HCT116 (cell line): Measurements from ENCODE around the gene GALNT11. TPM values are rescaled to one million over a fixed set of nuclear protein-coding genes. Genes with fewer than 3 reads are reported as not detected.

Experiments
- ATF3 ChIP-seq: IDR thresholded peaks from 2 replicates; pipeline ENCODE4 v1.6.1; 2012
- CBX3 ChIP-seq: IDR thresholded peaks from 2 replicates; pipeline ENCODE4 v1.6.1; 2012; ENCODE audit warnings: low read depth
- EZH2phosphoT487 ChIP-seq: fragments of 200-600 bp; IDR thresholded peaks from 2 replicates; pipeline ENCODE4 v1.6.1; 2018; ENCODE audit warnings: antibody characterized with exemption, borderline replicate concordance
- FOSL1 ChIP-seq: IDR thresholded peaks from 2 replicates; pipeline ENCODE4 v1.6.1; 2012; ENCODE audit warnings: low read depth
- JUND ChIP-seq: IDR thresholded peaks from 2 replicates; pipeline ENCODE4 v1.6.1; 2012
- POLR2A ChIP-seq: IDR thresholded peaks from 2 replicates; pipeline ENCODE4 v1.7.0; 2011; ENCODE audit warnings: borderline replicate concordance; ENCODE audit not compliant: insufficient read depth, insufficient read length; ENCODE audit errors: extremely low read depth
- POLR2AphosphoS5 ChIP-seq: IDR thresholded peaks from 2 replicates; pipeline ENCODE4 v1.6.1; 2011; ENCODE audit warnings: mild to moderate bottlenecking, low read depth, low read length, moderate library complexity
- RAD21 ChIP-seq: IDR thresholded peaks from 2 replicates; pipeline ENCODE4 v1.6.1; 2012; ENCODE audit warnings: low read depth, mild to moderate bottlenecking
- SRF ChIP-seq: IDR thresholded peaks from 2 replicates; pipeline ENCODE4 v1.6.1; 2012; ENCODE audit warnings: low read depth
- total RNA-seq: library from RNA; stranded (reverse); gene quantifications from one replicate; pipeline ENCODE4 v1.2.1, GENCODE V29; 2021; ENCODE audit not compliant: unreplicated experiment
- TF ChIP-seq, protein P1 (sequence below): IDR thresholded peaks from 2 replicates; pipeline ENCODE4 v1.6.1; 2011; ENCODE audit warnings: mild to moderate bottlenecking, low read length, moderate library complexity; ENCODE audit not compliant: insufficient replicate concordance; ENCODE audit errors: extremely low read depth
- TF ChIP-seq, protein P2 (sequence below), 3 experiments: fragments of 200-600 bp in 1 of 3; sonication (generic) in 1 of 3; IDR thresholded peaks in 2 of 3; conservative IDR thresholded peaks in 1 of 3; 2 replicates each; pipeline ENCODE4 v1.5.1; 2012 to 2017; ENCODE audit warnings: low read depth in 2 of 3, low read length in 2 of 3, antibody characterized with exemption in 1 of 3, borderline replicate concordance in 1 of 3, control low read depth in 1 of 3, mild to moderate bottlenecking in 1 of 3, mixed read lengths in 1 of 3, mixed run types in 1 of 3, moderate library complexity in 1 of 3; ENCODE audit not compliant: insufficient read depth in 1 of 3

The GALNT11 gene
- total RNA-seq, 1 experiment from 2014 or later, result 28.9 TPM

GRCh38 chr7:151992375-151992774, 33.1 kb upstream of the GALNT11 start (continued):
- TF ChIP-seq, protein P1, sequence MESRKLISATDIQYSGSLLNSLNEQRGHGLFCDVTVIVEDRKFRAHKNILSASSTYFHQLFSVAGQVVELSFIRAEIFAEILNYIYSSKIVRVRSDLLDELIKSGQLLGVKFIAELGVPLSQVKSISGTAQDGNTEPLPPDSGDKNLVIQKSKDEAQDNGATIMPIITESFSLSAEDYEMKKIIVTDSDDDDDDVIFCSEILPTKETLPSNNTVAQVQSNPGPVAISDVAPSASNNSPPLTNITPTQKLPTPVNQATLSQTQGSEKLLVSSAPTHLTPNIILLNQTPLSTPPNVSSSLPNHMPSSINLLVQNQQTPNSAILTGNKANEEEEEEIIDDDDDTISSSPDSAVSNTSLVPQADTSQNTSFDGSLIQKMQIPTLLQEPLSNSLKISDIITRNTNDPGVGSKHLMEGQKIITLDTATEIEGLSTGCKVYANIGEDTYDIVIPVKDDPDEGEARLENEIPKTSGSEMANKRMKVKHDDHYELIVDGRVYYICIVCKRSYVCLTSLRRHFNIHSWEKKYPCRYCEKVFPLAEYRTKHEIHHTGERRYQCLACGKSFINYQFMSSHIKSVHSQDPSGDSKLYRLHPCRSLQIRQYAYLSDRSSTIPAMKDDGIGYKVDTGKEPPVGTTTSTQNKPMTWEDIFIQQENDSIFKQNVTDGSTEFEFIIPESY, result no peak
- TF ChIP-seq ATF3 (no peak), SRF (no peak), JUND (no peak), EZH2phosphoT487 (no peak), FOSL1 (no peak), POLR2A (no peak), POLR2AphosphoS5 (peak; percentile 15; the same call in 1 of the 2 replicates), RAD21 (peak; percentile 89), CBX3 (peak; percentile 69)
- TF ChIP-seq, protein P2, sequence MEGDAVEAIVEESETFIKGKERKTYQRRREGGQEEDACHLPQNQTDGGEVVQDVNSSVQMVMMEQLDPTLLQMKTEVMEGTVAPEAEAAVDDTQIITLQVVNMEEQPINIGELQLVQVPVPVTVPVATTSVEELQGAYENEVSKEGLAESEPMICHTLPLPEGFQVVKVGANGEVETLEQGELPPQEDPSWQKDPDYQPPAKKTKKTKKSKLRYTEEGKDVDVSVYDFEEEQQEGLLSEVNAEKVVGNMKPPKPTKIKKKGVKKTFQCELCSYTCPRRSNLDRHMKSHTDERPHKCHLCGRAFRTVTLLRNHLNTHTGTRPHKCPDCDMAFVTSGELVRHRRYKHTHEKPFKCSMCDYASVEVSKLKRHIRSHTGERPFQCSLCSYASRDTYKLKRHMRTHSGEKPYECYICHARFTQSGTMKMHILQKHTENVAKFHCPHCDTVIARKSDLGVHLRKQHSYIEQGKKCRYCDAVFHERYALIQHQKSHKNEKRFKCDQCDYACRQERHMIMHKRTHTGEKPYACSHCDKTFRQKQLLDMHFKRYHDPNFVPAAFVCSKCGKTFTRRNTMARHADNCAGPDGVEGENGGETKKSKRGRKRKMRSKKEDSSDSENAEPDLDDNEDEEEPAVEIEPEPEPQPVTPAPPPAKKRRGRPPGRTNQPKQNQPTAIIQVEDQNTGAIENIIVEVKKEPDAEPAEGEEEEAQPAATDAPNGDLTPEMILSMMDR (IDR thresholded peaks at IDR 0.05 in 2 of 3, conservative IDR thresholded peaks at IDR 0.05 in 1 of 3; ENCODE audit: borderline replicate concordance in 1 of 3, insufficient read depth in 1 of 3, low read depth in 2 of 3, low read length in 2 of 3), result peak; percentile 48 to 74 (median 58)
